Heart left ventricle (tissue), 13 donors: ENCODE data around the gene HOOK1.

Experiments
- CTCF ChIP-seq, 12 donors: fragments of 200-600 bp; sonication (generic) in 4 of 12; IDR thresholded peaks; one replicate each; pipeline versions ENCODE4 v1.5.0 to v1.8.0; 2018 to 2022; ENCODE audit warnings: antibody characterized with exemption in 12 of 12, mild to moderate bottlenecking in 5 of 12
- POLR2A ChIP-seq, 2 donors: fragments of 450-650 bp; IDR thresholded peaks; one replicate each; pipeline ENCODE4 v1.6.1; 2017; ENCODE audit warnings: antibody characterized with exemption in 2 of 2, mild to moderate bottlenecking in 2 of 2, moderate library complexity in 2 of 2
- donor health status: ischemic (EF 13 %, LVEDD 7.1; RV severe dilation, severe dysfunction).
- donor health status: DM: no; HTN: yes; CAD: no.
- donor health status: DM: no; HTN: no; CAD: no.
- donor health status: ischemic (EF 25% LVEDD 6.9; RV normal size, moderate dysfunction).
- donor health status: ischemic (EF 25% LVEDD 5.7; RV mildly dilated, moderate dysfunction).
- donor health status: ischemic (EF 35%, LVEDD 5.7; RV mildly dilated, moderate dysfunction).
- donor health status: nonischemic (EF 11% LVEDD 7.7; RV severe dilation, severe dysfunction).
- donor health status: DM: yes; HTN: yes; CAD: no.
- donor health status: PGD.
- donor health status: ischemic (EF 29% LVEDD 5.4; RV normal size, mild dysfunction).
- donor health status: nonischemic (EF 23%, LVEDD 6.1; RV moderate dilation, normal function).

GRCh38 chr1:59908682-59909081, 93.9 kb downstream of the HOOK1 start:
- no peak for TF ChIP-seq CTCF (IDR thresholded peaks at IDR 0.05)
- TF ChIP-seq POLR2A (IDR thresholded peaks at IDR 0.05): no peak
